Endothelial cell of umbilical vein (primary cell): ENCODE data around the gene CREB3. TPM values are rescaled to one million over a fixed set of nuclear protein-coding genes. Genes with fewer than 3 reads are reported as not detected.

Experiments
- BruUV-seq: library from RNA; stranded (reverse); fragments of 400-500 nt; replicated peaks from 2 replicates; lab custom pipeline; 2021; lab: Mats Ljungman, UMichigan
- CTCF ChIA-PET: fragments of 300-600, 350-600 bp; sonication (Branson Sonifier 250); formaldehyde crosslinking; loops from one replicate; lab custom pipeline; 2021; ENCODE audit warnings: antibody characterized with exemption, inconsistent platforms; lab: Charles Lee
- POLR2A ChIA-PET: fragments of 300-600, 350-600 bp; sonication (Branson Sonifier 250); formaldehyde crosslinking; loops from one replicate; lab custom pipeline; 2021; ENCODE audit warnings: antibody characterized with exemption, inconsistent platforms; lab: Charles Lee
- DNase-seq: peaks from one replicate; pipeline ENCODE4 v3.0.0-alpha.2; 2011; ENCODE audit warnings: low read depth, low spot score
- FAIRE-seq: peaks from 2 replicates; lab custom pipeline; 2011; peaks lifted over from hg19 to GRCh38; lab: Jason Lieb, UNC
- H2AFZ ChIP-seq: 2 replicates; pipeline ENCODE4 v1.6.0; 2012; ENCODE audit warnings: low read depth, low read length, control low read depth, inconsistent platforms
- H3K27ac ChIP-seq: 2 replicates; pipeline ENCODE4 v1.5.1; 2011; ENCODE audit warnings: low read depth, mild to moderate bottlenecking, control low read depth, low read length, moderate library complexity; ENCODE audit not compliant: insufficient read depth
- H3K27me3 ChIP-seq, 2 experiments: 2 replicates each; pipeline versions ENCODE4 v1.6.0 to v1.6.1; 2011; ENCODE audit warnings: low read length in 2 of 2, mixed read lengths in 1 of 2; ENCODE audit not compliant: control insufficient read depth in 2 of 2, insufficient read depth in 2 of 2
- H3K36me3 ChIP-seq, 2 experiments: 2 replicates in 1 of 2; 3 replicates in 1 of 2; pipeline ENCODE4 v1.5.1; 2011; ENCODE audit warnings: low read length in 2 of 2, mild to moderate bottlenecking in 1 of 2, moderate library complexity in 1 of 2; ENCODE audit not compliant: control insufficient read depth in 2 of 2, insufficient read depth in 2 of 2; ENCODE audit errors: extremely low read depth in 1 of 2
- H3K4me1 ChIP-seq: 3 replicates; pipeline ENCODE4 v1.5.1; 2011; ENCODE audit warnings: mild to moderate bottlenecking, low read length; ENCODE audit not compliant: control insufficient read depth, insufficient read depth; ENCODE audit errors: extremely low read depth
- H3K4me2 ChIP-seq: 2 replicates; pipeline ENCODE4 v1.6.1; 2011; ENCODE audit warnings: low read length, control low read depth, mixed read lengths; ENCODE audit not compliant: insufficient read depth
- H3K4me3 ChIP-seq, 3 experiments: fragments of 200-600 bp in 1 of 3; sonication (generic), shearing (Covaris generic) in 1 of 3; replicated peaks in 1 of 3; 2 replicates each; pipeline ENCODE4 v1.5.1; 2011 to 2016; ENCODE audit warnings: control low read depth in 3 of 3, low read length in 3 of 3, mild to moderate bottlenecking in 2 of 3, inconsistent platforms in 1 of 3, low read depth in 1 of 3, moderate library complexity in 1 of 3; ENCODE audit not compliant: insufficient read depth in 1 of 3
- H3K79me2 ChIP-seq: 2 replicates; pipeline ENCODE4 v1.6.0; 2012; ENCODE audit warnings: low read length, inconsistent platforms; ENCODE audit not compliant: control insufficient read depth, insufficient read depth
- H3K9ac ChIP-seq: replicated peaks from 2 replicates; pipeline ENCODE3; 2011; ENCODE audit warnings: low read length, control low read depth; ENCODE audit not compliant: insufficient read depth; ENCODE audit errors: extremely low read depth
- H3K9me1 ChIP-seq: replicated peaks from 3 replicates; pipeline ENCODE4 v1.6.0; 2011; ENCODE audit warnings: mild to moderate bottlenecking, low read length; ENCODE audit not compliant: control insufficient read depth, insufficient read depth; ENCODE audit errors: extremely low read depth
- H3K9me3 ChIP-seq: replicated peaks from 2 replicates; pipeline ENCODE4 v1.5.1; 2012; ENCODE audit warnings: low read length, inconsistent platforms; ENCODE audit not compliant: control insufficient read depth, insufficient read depth
- H4K20me1 ChIP-seq: replicated peaks from 2 replicates; pipeline ENCODE3; 2011; ENCODE audit warnings: mild to moderate bottlenecking, low read length; ENCODE audit not compliant: control insufficient read depth, insufficient read depth; ENCODE audit errors: extremely low read depth
- CTCF ChIP-seq, 2 donors: IDR thresholded peaks; 1 replicate in 1 of 2; 2 replicates in 1 of 2; pipeline ENCODE4 v1.5.1; 2011; ENCODE audit warnings: low read length in 2 of 2, mild to moderate bottlenecking in 2 of 2, moderate library complexity in 2 of 2, control low read depth in 1 of 2, inconsistent platforms in 1 of 2, low read depth in 1 of 2; ENCODE audit not compliant: insufficient read depth in 1 of 2; ENCODE audit errors: extremely low read depth in 1 of 2
- EZH2 ChIP-seq: IDR thresholded peaks from 2 replicates; pipeline ENCODE4 v1.6.1; 2012; ENCODE audit warnings: borderline replicate concordance, low read depth, mild to moderate bottlenecking, moderate library complexity, low read length, inconsistent platforms; ENCODE audit not compliant: severe bottlenecking
- FOS ChIP-seq: IDR thresholded peaks from 2 replicates; pipeline ENCODE4 v1.6.1; 2011; ENCODE audit warnings: mild to moderate bottlenecking, low read length, moderate library complexity, borderline replicate concordance; ENCODE audit not compliant: insufficient read depth
- GATA2 ChIP-seq: IDR thresholded peaks from 2 replicates; pipeline ENCODE4 v1.7.0; 2011; ENCODE audit warnings: low read depth, mild to moderate bottlenecking, moderate library complexity, mixed read lengths, low read length; ENCODE audit not compliant: insufficient read length, insufficient read depth
- JUN ChIP-seq: IDR thresholded peaks from 2 replicates; pipeline ENCODE4 v1.6.1; 2011; ENCODE audit warnings: borderline replicate concordance, low read depth; ENCODE audit not compliant: insufficient read length, insufficient read depth
- MYC ChIP-seq: IDR thresholded peaks from one replicate; pipeline ENCODE4 v1.6.1; 2011; ENCODE audit warnings: mild to moderate bottlenecking, low read depth, low read length
- POLR2A ChIP-seq: IDR thresholded peaks from 2 replicates; pipeline ENCODE4 v1.6.1; 2012; ENCODE audit warnings: low read depth, mild to moderate bottlenecking, control low read depth, low read length
- POLR2AphosphoS5 ChIP-seq: IDR thresholded peaks from 2 replicates; pipeline ENCODE4 v1.6.1; 2012; ENCODE audit warnings: low read depth, mild to moderate bottlenecking, control low read depth, low read length, moderate library complexity; ENCODE audit not compliant: insufficient read depth
- dilution Hi-C: fragments of 300-500 bp; cut with MboI; formaldehyde crosslinking; loops from one replicate; pipeline ENCODE4 v1.15.0; 2019; ENCODE audit warnings: low sequenced_read_pairs; ENCODE audit not compliant: extremely low pct_ligation_motif_present
- intact Hi-C: fragments of 100-400 bp; cut with micrococcal nuclease; formaldehyde crosslinking; loops from one replicate; pipeline ENCODE4 v1.10.0; 2022
- polyA plus RNA-seq, 4 experiments: library from polyadenylated mRNA; depleted of rRNA in 3 of 4; stranded (reverse) in 3 of 4; unstranded in 1 of 4; fragments of >200 nt; gene quantifications; 2 replicates each; pipeline versions ENCODE4 v1.2.1 to v1.2.3, GENCODE V29; 2011 to 2012; ENCODE audit warnings: missing spikeins in 1 of 4
- total RNA-seq: library from RNA; stranded (reverse); gene quantifications from 2 replicates; pipeline ENCODE4 v1.2.3, GENCODE V29; 2021
- TF ChIP-seq, protein P1 (sequence below): IDR thresholded peaks from 2 replicates; pipeline ENCODE4 v1.6.1; 2011; ENCODE audit not compliant: insufficient read depth, insufficient read length

CREB3 gene
- total and polyA plus RNA-seq, 2 donors (not counting 3 experiments of a cell fraction or from before 2014, with no cell fraction given): 39.8 to 52.1 TPM

GRCh38 chr9:35700031-35700430, 32.4 kb upstream of the CREB3 start:
- no peak for TF ChIP-seq FOS
- TF ChIP-seq GATA2: no peak
- TF ChIP-seq, protein P1, sequence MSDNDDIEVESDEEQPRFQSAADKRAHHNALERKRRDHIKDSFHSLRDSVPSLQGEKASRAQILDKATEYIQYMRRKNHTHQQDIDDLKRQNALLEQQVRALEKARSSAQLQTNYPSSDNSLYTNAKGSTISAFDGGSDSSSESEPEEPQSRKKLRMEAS: no peak
- TF ChIP-seq POLR2AphosphoS5: no peak
- TF ChIP-seq JUN: no peak
- TF ChIP-seq MYC: no peak
- TF ChIP-seq EZH2: no peak
- TF ChIP-seq POLR2A: no peak
- TF ChIP-seq CTCF (IDR thresholded peaks at IDR 0.05; ENCODE audit: extremely low read depth in 1 of 2, insufficient read depth in 1 of 2, low read depth in 1 of 2, low read length in 2 of 2): no peak
- CTCF ChIA-PET: interaction anchor here (5.4 kb wide), 1 partner anchor 18 kb away, joined by 53 read pairs; no protein-coding TSS in a partner anchor
- dilution Hi-C loops (no loop called here), intact Hi-C loops (no loop called here)
- no peak for FAIRE-seq
- Histone ChIP-seq H3K4me1 (no peaks in the 10 kb centered on the region), H3K79me2 (no peaks in the 10 kb centered on the region), H3K9ac (no peak overlapping the region), H4K20me1 (no peaks in the 10 kb centered on the region), H3K4me2 (no peak overlapping the region), H3K4me3 (no peak overlapping the region), H3K27me3 (no peaks in the 10 kb centered on the region), H3K36me3 (peaks cover 58 to 82% of the 10 kb centered on the region in 2 experiments), H3K27ac (no peak overlapping the region), H3K9me1 (no peaks in the 10 kb centered on the region), H3K9me3 (no peaks in the 10 kb centered on the region), H2AFZ (no peak overlapping the region)
- DNase-seq: no peak
- no TSS peak for BruUV-seq
- POLR2A ChIA-PET: no interaction called here
